ENCODE data around the gene FAM209A. TPM values are rescaled to one million over a fixed set of nuclear protein-coding genes. Genes with fewer than 3 reads are reported as not detected.
A peak's percentile ranks its signal among the peaks of the same experiment; 100 is the strongest.
"Not testable (repeated sequence)": the region's sequence is repeated elsewhere in the genome, so short reads cannot be mapped to it uniquely, and the experiment has no call there.

The FAM209A gene
- total RNA-seq = 1 to 10 TPM; 2.7 to 3.2 TPM

GRCh38 chr20:56524444-56524843, at the start of gene FAM209A:
FAM209A (plus strand) TSS chr20:56524744; CDS start chr20:56524809, 65 bp downstream.
- H3K27ac Mint-ChIP-seq, H3K4me3 Mint-ChIP-seq, CTCF ChIA-PET, H3K27me3 Mint-ChIP-seq, POLR2A ChIA-PET, DNase-seq: not testable (repeated sequence)
- peaks cover 14% of the 10 kb centered on the region for H3K9me3 Mint-ChIP-seq
- peaks cover 17% of the 10 kb centered on the region for H3K4me1 Mint-ChIP-seq
- H3K36me3 Mint-ChIP-seq (ENCODE audit: low read depth) = peaks cover 29% of the 10 kb centered on the region

GRCh38 chr20:56483970-56484369, 40.6 kb upstream of the FAM209A start:
- Mint-ChIP-seq H3K4me1 (peaks cover 34% of the 10 kb centered on the region), H3K36me3 (ENCODE audit: low read depth) (peaks cover 69% of the 10 kb centered on the region), H3K27me3 (no peaks in the 10 kb centered on the region), H3K4me3 (peak overlapping the region; percentile 64), H3K27ac (peak overlapping the region; percentile 87), H3K9me3 (no peaks in the 10 kb centered on the region)
- CTCF ChIA-PET = no interaction called here
- peak; percentile 30 for DNase-seq
- POLR2A ChIA-PET = no interaction called here

GRCh38 chr20:56487216-56487615, 37.3 kb upstream of the FAM209A start:
- Mint-ChIP-seq H3K9me3 (no peaks in the 10 kb centered on the region), H3K4me3 (no peak overlapping the region), H3K36me3 (ENCODE audit: low read depth) (peaks cover 62% of the 10 kb centered on the region), H3K27ac (no peak overlapping the region), H3K27me3 (no peaks in the 10 kb centered on the region), H3K4me1 (peaks cover 32% of the 10 kb centered on the region)
- DNase-seq = no peak
- ChIA-PET POLR2A (no interaction called here), CTCF (no interaction called here)

- Mint-ChIP-seq H3K4me3 (no peak overlapping the region), H3K27me3 (no peaks in the 10 kb centered on the region), H3K9me3 (no peaks in the 10 kb centered on the region), H3K36me3 (ENCODE audit: low read depth) (peaks cover 54% of the 10 kb centered on the region), H3K4me1 (peaks cover 20% of the 10 kb centered on the region), H3K27ac (no peak overlapping the region)
- ChIA-PET POLR2A (no interaction called here), CTCF (interaction anchor here (0.7 kb wide), 1 partner anchor 949 kb away, joined by 7 read pairs; no protein-coding TSS in a partner anchor)
- no peak for DNase-seq
These were observed 36.0 kb upstream of the FAM209A start for GRCh38 chr20:56488566-56488965.

GRCh38 chr20:56501116-56501515, 23.4 kb upstream of the FAM209A start:
- ChIA-PET CTCF (no interaction called here), POLR2A (no interaction called here)
- no peaks in the 10 kb centered on the region for H3K27me3 Mint-ChIP-seq
- no peak overlapping the region for H3K4me3 Mint-ChIP-seq
- peaks cover 22% of the 10 kb centered on the region for H3K36me3 Mint-ChIP-seq (ENCODE audit: low read depth)
- peaks cover 3% of the 10 kb centered on the region for H3K9me3 Mint-ChIP-seq
- H3K27ac Mint-ChIP-seq = no peak overlapping the region
- H3K4me1 Mint-ChIP-seq = peaks cover 15% of the 10 kb centered on the region
- no peak for DNase-seq

- H3K4me1 Mint-ChIP-seq = peaks cover 16% of the 10 kb centered on the region
- no peak overlapping the region for H3K4me3 Mint-ChIP-seq
- CTCF ChIA-PET = no interaction called here
- H3K36me3 Mint-ChIP-seq (ENCODE audit: low read depth) = peaks cover 7% of the 10 kb centered on the region
- no peaks in the 10 kb centered on the region for H3K9me3 Mint-ChIP-seq
- H3K27me3 Mint-ChIP-seq = no peaks in the 10 kb centered on the region
- no peak overlapping the region for H3K27ac Mint-ChIP-seq
- no peak for DNase-seq
- POLR2A ChIA-PET = no interaction called here
These were observed 20.6 kb upstream of the FAM209A start for GRCh38 chr20:56503916-56504315.

- no peaks in the 10 kb centered on the region for H3K27me3 Mint-ChIP-seq
- peaks cover 10% of the 10 kb centered on the region for H3K36me3 Mint-ChIP-seq (ENCODE audit: low read depth)
- CTCF ChIA-PET = no interaction called here
- no peak overlapping the region for H3K27ac Mint-ChIP-seq
- peak; percentile 26 for DNase-seq
- no peak overlapping the region for H3K4me3 Mint-ChIP-seq
- POLR2A ChIA-PET = no interaction called here
- H3K9me3 Mint-ChIP-seq = no peaks in the 10 kb centered on the region
- H3K4me1 Mint-ChIP-seq = peaks cover 16% of the 10 kb centered on the region
These were observed 20.1 kb upstream of the FAM209A start for GRCh38 chr20:56504373-56505005.

- H3K27me3 Mint-ChIP-seq = no peaks in the 10 kb centered on the region
- H3K27ac Mint-ChIP-seq = no peak overlapping the region
- CTCF ChIA-PET = interaction anchor here (1.0 kb wide), 1 partner anchor 111 kb away, joined by 3 read pairs; no protein-coding TSS in a partner anchor
- no peaks in the 10 kb centered on the region for H3K9me3 Mint-ChIP-seq
- peaks cover 19% of the 10 kb centered on the region for H3K4me1 Mint-ChIP-seq
- POLR2A ChIA-PET = no interaction called here
- no peak for DNase-seq
- H3K36me3 Mint-ChIP-seq (ENCODE audit: low read depth) = peaks cover 10% of the 10 kb centered on the region
- no peak overlapping the region for H3K4me3 Mint-ChIP-seq
These were observed 18.4 kb upstream of the FAM209A start for GRCh38 chr20:56506103-56506502.

- ChIA-PET CTCF (no interaction called here), POLR2A (no interaction called here)
- Mint-ChIP-seq H3K4me1 (peaks cover 2% of the 10 kb centered on the region), H3K4me3 (no peak overlapping the region), H3K36me3 (ENCODE audit: low read depth) (peaks cover 11% of the 10 kb centered on the region), H3K9me3 (no peaks in the 10 kb centered on the region), H3K27ac (no peak overlapping the region), H3K27me3 (no peaks in the 10 kb centered on the region)
- DNase-seq = no peak
These were observed 12.6 kb upstream of the FAM209A start for GRCh38 chr20:56511926-56512325.

- peaks cover 21% of the 10 kb centered on the region for H3K36me3 Mint-ChIP-seq (ENCODE audit: low read depth)
- ChIA-PET POLR2A (no interaction called here), CTCF (interaction anchor here (0.9 to 1.1 kb wide), 2 partner anchors 9 to 116 kb away, joined by 3 to 4 read pairs; no protein-coding TSS in a partner anchor)
- no peak overlapping the region for H3K4me3 Mint-ChIP-seq
- no peak for DNase-seq
- H3K9me3 Mint-ChIP-seq = no peaks in the 10 kb centered on the region
- peaks cover 2% of the 10 kb centered on the region for H3K4me1 Mint-ChIP-seq
- no peaks in the 10 kb centered on the region for H3K27me3 Mint-ChIP-seq
- no peak overlapping the region for H3K27ac Mint-ChIP-seq
These were observed 11.1 kb upstream of the FAM209A start for GRCh38 chr20:56513161-56514150.

GRCh38 chr20:56516631-56517030, 7.9 kb upstream of the FAM209A start:
- H3K9me3 Mint-ChIP-seq = peaks cover 14% of the 10 kb centered on the region
- H3K4me3 Mint-ChIP-seq = no peak overlapping the region
- ChIA-PET POLR2A (no interaction called here), CTCF (interaction anchor here (1.3 kb wide), 1 partner anchor 13 kb away, joined by 6 read pairs; no protein-coding TSS in a partner anchor)
- no peak for DNase-seq
- peaks cover 46% of the 10 kb centered on the region for H3K36me3 Mint-ChIP-seq (ENCODE audit: low read depth)
- no peak overlapping the region for H3K27ac Mint-ChIP-seq
- peaks cover 4% of the 10 kb centered on the region for H3K4me1 Mint-ChIP-seq
- H3K27me3 Mint-ChIP-seq = no peaks in the 10 kb centered on the region

- H3K27me3 Mint-ChIP-seq = no peaks in the 10 kb centered on the region
- H3K4me1 Mint-ChIP-seq = peaks cover 4% of the 10 kb centered on the region
- ChIA-PET CTCF (no interaction called here), POLR2A (no interaction called here)
- H3K27ac Mint-ChIP-seq = no peak overlapping the region
- no peak for DNase-seq
- H3K9me3 Mint-ChIP-seq = peaks cover 14% of the 10 kb centered on the region
- H3K36me3 Mint-ChIP-seq (ENCODE audit: low read depth) = peaks cover 51% of the 10 kb centered on the region
- no peak overlapping the region for H3K4me3 Mint-ChIP-seq
These were observed 7.3 kb upstream of the FAM209A start for GRCh38 chr20:56517211-56517610.

GRCh38 chr20:56517641-56518040, 6.9 kb upstream of the FAM209A start:
- ChIA-PET POLR2A (no interaction called here), CTCF (no interaction called here)
- Mint-ChIP-seq H3K4me3 (no peak overlapping the region), H3K36me3 (ENCODE audit: low read depth) (peaks cover 53% of the 10 kb centered on the region), H3K4me1 (peaks cover 9% of the 10 kb centered on the region), H3K9me3 (peaks cover 14% of the 10 kb centered on the region), H3K27ac (no peak overlapping the region), H3K27me3 (no peaks in the 10 kb centered on the region)
- no peak for DNase-seq
